GM18951 (cell line): ENCODE results near the gene FRMD4A.

Experiments
- POLR2A ChIP-seq: IDR thresholded peaks from 4 replicates; pipeline ENCODE4 v1.6.1; 2011; ENCODE audit warnings: mild to moderate bottlenecking; ENCODE audit not compliant: insufficient read length, insufficient read depth; ENCODE audit errors: extremely low read depth
- in situ Hi-C: fragments of 300-500 bp; cut with MboI; formaldehyde crosslinking; loops from one replicate; pipeline ENCODE4 v1.12.0; 2022; ENCODE audit warnings: low sequenced_read_pairs, mixed read lengths, inconsistent platforms; ENCODE audit not compliant: unreplicated experiment

FRMD4A gene

GRCh38 chr10:13801156-13801906 is 529.4 kb downstream of the FRMD4A start:
- no peak for TF ChIP-seq POLR2A
- in situ Hi-C loops: no loop called here

GRCh38 chr10:13797164-13797563 is 533.6 kb downstream of the FRMD4A start:
- no peak for TF ChIP-seq POLR2A
- in situ Hi-C loops: no loop called here

- in situ Hi-C loops: no loop called here
- no peak for TF ChIP-seq POLR2A
Observed at GRCh38 chr10:13795653-13796555, 534.8 kb downstream of the FRMD4A start.

- TF ChIP-seq POLR2A: no peak
- in situ Hi-C loops: no loop called here
Observed at GRCh38 chr10:13794992-13795612, 535.6 kb downstream of the FRMD4A start.

- no peak for TF ChIP-seq POLR2A
- in situ Hi-C loops: no loop called here
Observed at GRCh38 chr10:13792006-13792405, 538.7 kb downstream of the FRMD4A start.

- in situ Hi-C loops: no loop called here
- no peak for TF ChIP-seq POLR2A
Observed at GRCh38 chr10:13791483-13791882, 539.2 kb downstream of the FRMD4A start.

GRCh38 chr10:13790196-13790595 is 540.5 kb downstream of the FRMD4A start:
- no peak for TF ChIP-seq POLR2A

GRCh38 chr10:13789448-13789829 is 541.3 kb downstream of the FRMD4A start:
- no peak for TF ChIP-seq POLR2A
- in situ Hi-C loops: no loop called here

More at GRCh38 chr10:13790196-13790595, 540.5 kb downstream of the FRMD4A start:
- in situ Hi-C loops: no loop called here

- in situ Hi-C loops: no loop called here
- no peak for TF ChIP-seq POLR2A
Observed at GRCh38 chr10:13788711-13789447, 541.8 kb downstream of the FRMD4A start.

GRCh38 chr10:13788320-13788600 is 542.5 kb downstream of the FRMD4A start:
- TF ChIP-seq POLR2A: no peak
- in situ Hi-C loops: no loop called here

- in situ Hi-C loops: no loop called here
- peak; percentile 35 for TF ChIP-seq POLR2A
Observed at GRCh38 chr10:13787015-13787421, 543.7 kb downstream of the FRMD4A start.

- in situ Hi-C loops: no loop called here
- TF ChIP-seq POLR2A: no peak
Observed at GRCh38 chr10:13784067-13784466, 546.7 kb downstream of the FRMD4A start.

GRCh38 chr10:13779748-13780147 is 551.0 kb downstream of the FRMD4A start:
- in situ Hi-C loops: loop anchor here (5.0 to 10.0 kb wide), 2 partner anchors 75 to 112 kb away; no protein-coding TSS in a partner anchor
- TF ChIP-seq POLR2A: no peak

- in situ Hi-C loops: loop anchor here (5.0 to 10.0 kb wide), 2 partner anchors 74 to 111 kb away; no protein-coding TSS in a partner anchor
Observed at GRCh38 chr10:13778693-13778960, 552.1 kb downstream of the FRMD4A start.
